GM19372 (cell line): ENCODE data around the gene CXCL17.

Experiments used
- ATAC-seq: cut with Tn5 transposase; IDR thresholded peaks from one replicate; pipeline ENCODE4 v1.9.1; 2021; ENCODE audit warnings: mild to moderate bottlenecking, low read depth, moderate library complexity; ENCODE audit not compliant: unreplicated experiment

The CXCL17 gene

GRCh38 chr19:42401365-42402303 is 41.1 kb downstream of the CXCL17 start:
- no peak for ATAC-seq

DNA sequence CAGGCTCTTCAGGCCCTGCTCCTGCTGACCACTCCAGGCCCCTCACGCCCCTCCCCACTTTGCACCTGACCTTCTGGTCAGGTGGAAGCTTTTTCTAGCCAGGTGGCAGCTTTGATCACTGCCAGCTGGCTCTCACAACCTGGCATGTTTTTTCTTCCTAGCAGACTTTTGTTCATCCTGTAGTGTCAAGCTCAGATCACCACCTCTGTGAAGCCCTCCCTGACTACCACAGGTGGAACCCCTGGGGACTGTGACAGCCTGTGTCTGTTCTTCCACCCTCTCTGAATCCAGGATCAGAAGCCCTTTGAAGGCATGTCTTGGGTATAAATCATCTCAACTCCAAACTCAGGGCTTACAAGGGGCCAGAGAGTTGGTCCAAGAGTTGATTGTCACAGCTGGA is 42.3 kb downstream of the CXCL17 start:
- ATAC-seq = no peak

DNA sequence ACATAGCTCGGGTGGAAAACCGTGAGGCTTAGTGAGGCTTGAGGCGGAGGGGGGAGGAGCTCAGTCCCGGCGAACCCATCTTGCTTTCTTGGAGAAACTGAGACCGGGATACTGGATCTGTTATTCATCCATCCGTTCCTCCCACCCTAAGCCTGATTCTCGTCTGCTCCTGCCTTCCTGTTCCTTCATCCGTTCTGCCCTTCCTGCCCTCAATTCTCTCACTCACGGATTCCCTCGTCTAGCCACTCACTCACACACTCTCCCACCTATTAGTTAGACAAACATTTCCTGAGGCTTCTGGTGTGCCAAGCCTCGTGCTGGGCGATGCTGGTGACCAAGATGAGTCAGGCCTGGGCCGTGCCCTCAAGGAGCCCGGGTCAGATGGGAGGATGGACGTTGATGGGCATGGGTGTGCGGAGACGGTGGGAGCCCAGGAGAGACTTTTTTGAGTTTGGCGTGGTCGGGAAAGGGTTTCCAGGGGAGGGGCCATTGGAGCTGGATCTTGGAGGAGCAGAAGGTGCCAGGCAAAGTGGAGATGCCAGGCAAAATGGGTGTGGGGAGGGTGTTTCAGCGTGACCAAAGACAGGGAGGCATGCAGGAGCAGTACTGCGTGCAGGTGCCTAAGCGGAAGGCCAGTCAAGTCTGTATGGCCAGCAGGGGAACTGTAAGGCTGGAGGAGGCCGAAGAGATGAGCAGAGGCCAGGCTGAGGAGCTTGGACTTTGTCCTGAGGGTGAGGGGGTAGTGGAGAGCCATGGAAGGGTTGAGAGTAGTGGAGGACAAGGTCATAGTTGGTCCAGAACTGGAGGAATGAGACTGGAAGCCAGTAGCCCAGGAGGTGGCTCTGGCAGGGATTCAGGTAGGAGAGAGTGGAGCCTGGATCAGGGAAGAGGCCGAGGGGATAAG is 45.2 kb downstream of the CXCL17 start:
- ATAC-seq = no peak

GRCh38 chr19:42396381-42397262 is 46.1 kb downstream of the CXCL17 start:
- ATAC-seq = peak; percentile 94

DNA sequence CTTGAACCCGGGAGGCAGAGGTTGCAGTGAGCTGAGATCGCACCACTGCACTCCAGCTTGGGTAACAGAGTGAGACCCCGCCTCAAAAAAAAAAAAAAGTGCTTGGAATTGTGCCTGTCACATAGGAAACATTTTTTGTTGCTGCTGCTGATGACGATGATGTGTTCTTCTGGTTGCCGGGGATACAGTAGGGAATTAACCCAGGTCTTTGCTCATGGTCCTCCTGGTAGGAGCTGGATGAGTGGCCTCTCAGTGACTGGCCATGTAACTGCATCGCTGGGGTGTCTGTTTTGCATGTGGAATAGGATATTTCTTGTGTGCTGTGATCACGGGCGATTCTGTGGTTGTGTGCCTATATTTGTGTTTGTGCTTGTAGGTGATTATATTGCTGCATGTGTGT is 48.0 kb downstream of the CXCL17 start:
- ATAC-seq = no peak

DNA sequence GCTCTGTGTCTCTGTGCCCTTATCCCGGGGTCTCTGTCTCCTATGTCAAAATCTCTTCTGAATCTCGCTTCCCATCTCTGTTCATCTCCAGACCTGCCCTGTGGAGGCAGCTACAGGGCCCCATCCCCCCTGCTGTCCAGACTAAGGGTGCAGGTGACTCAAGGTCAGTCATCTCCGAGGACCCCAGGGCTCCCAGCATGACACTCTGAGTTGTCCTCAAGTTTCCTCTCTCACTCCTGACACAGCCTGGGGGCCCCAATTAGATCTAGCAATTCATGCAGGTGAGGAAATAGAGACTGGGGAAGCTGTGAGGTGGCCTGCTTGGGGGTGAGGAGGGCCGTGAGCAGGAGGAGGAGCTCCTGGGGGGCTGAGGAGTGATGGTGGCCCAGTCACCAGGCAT is 50.6 kb downstream of the CXCL17 start:
- ATAC-seq = no peak

DNA sequence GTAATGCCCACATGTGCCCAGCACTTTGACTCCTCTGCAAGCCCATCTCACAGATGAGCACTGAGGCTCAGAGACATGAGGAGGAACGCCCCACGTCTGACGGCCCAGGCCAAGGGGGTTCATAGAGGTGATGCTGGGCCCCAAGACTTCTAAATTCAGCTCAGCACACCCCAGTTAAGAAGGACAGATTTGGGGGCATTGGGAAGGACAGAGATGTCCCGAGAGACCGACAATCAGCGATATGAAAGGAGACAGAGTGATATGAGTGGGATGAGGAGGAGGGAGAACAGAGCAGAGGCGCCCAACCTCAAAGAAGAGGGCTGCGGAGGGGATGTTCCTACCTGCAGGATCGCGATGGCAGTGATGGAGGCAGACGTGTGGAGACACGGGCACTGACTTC is 52.8 kb downstream of the CXCL17 start, which contains the start of gene CNFN:
Gene CNFN (minus strand): TSS at position 399 of the 400 bp plus-strand sequence. CDS start 1,260 bp downstream, outside the sequence.
- no peak for ATAC-seq

- no peak for ATAC-seq
Measured at GRCh38 chr19:42388851-42389489, 53.8 kb downstream of the CXCL17 start.

DNA sequence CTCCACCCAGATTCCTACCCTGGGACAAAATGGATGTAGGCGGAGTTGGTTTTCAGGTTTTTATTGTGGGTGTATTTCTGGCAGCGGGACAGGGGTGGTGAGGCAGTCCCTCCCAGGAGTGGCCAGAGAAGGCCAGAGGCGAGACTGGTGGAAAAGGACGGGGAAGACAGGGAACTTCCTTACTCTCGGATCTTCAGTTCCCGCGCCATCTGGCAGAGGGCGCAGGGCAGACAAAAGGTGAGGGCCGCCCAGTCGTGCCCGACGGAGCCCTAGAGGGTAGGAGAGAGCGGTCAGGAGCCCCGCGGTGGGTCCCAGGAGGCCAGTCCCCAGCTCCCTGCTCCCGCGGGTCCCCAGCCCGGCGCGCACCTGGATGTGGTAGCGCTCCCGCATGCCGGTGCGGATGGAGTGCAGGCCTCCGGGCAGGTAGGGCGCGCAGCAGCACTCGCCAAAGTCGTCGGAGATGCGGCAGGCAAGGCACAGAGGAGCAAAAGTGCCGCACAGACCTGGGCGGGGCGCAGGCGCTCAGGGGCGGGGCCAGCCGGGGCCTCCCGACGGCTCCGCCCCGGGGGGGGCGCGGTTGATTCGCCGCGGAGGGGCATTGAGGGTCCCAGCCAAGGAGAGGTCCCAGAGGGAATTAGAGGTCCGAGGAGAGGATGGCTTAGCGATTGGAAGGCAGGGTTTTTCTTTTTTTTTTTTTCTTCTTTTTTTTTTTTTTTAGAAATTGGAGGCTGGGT is 55.6 kb downstream of the CXCL17 start:
- no peak for ATAC-seq

DNA sequence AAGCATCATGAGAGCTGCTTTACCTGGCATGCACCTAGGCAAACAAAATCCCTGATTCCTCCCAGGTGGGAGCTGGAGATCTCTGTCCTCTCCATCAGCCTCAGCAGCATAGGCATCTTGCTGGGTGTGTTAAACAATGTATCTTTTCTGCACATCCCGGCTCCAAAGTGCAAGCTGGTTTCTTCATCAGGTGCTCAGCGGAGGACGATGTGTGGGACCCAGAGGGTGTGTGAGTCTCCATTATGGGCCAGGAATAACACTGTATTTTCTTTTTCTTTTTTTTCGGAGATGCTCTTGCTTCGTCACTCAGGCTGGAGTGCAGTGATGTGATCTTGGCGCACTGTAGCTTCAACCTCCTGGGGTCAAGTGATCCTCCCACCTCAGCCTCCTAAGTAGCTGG is 62.6 kb downstream of the CXCL17 start:
- no peak for ATAC-seq
